ENCODE results near the gene NUDT14.

Gene NUDT14

GRCh38 chr14:105180592-105181548, at the start of gene NUDT14:
TSS of gene NUDT14 (minus strand) at chr14:105181312. CDS start at chr14:105181209, 103 bp downstream.
- DNase-seq: peak; percentile 72

- DNase-seq: no peak
Measured at GRCh38 chr14:105229099-105229655, 48.1 kb upstream of the NUDT14 start.

- no peak for DNase-seq
Measured at GRCh38 chr14:105228562-105228961, 47.5 kb upstream of the NUDT14 start.

- DNase-seq: no peak
Measured at GRCh38 chr14:105227346-105227745, 46.2 kb upstream of the NUDT14 start.

GRCh38 chr14:105226198-105226597, 45.1 kb upstream of the NUDT14 start:
- DNase-seq: no peak

GRCh38 chr14:105224845-105225570, 43.9 kb upstream of the NUDT14 start:
- DNase-seq: no peak

- DNase-seq: no peak
Measured at GRCh38 chr14:105223770-105224544, 42.8 kb upstream of the NUDT14 start.

GRCh38 chr14:105223260-105223659, 42.1 kb upstream of the NUDT14 start:
- no peak for DNase-seq

- DNase-seq: no peak
Measured at GRCh38 chr14:105221598-105222178, 40.6 kb upstream of the NUDT14 start.

- no peak for DNase-seq
Measured at GRCh38 chr14:105220699-105221597, 39.8 kb upstream of the NUDT14 start.

- no peak for DNase-seq
Measured at GRCh38 chr14:105219753-105220152, 38.6 kb upstream of the NUDT14 start.

- no peak for DNase-seq
Measured at GRCh38 chr14:105219043-105219612, 38.0 kb upstream of the NUDT14 start.

GRCh38 chr14:105218611-105219010, 37.5 kb upstream of the NUDT14 start:
- DNase-seq: no peak

GRCh38 chr14:105217774-105218173, 36.7 kb upstream of the NUDT14 start:
- DNase-seq: no peak

GRCh38 chr14:105216490-105217247, 35.6 kb upstream of the NUDT14 start:
- DNase-seq: no peak

- DNase-seq: no peak
Measured at GRCh38 chr14:105215602-105216001, 34.5 kb upstream of the NUDT14 start.

- DNase-seq: no peak
Measured at GRCh38 chr14:105214324-105214915, 33.3 kb upstream of the NUDT14 start.

- no peak for DNase-seq
Measured at GRCh38 chr14:105213361-105213760, 32.2 kb upstream of the NUDT14 start.

GRCh38 chr14:105212541-105213300, 31.6 kb upstream of the NUDT14 start:
- DNase-seq: no peak

Data from NCI-H510A (cell line).